Measurements from ENCODE around the gene TAMALIN.

TAMALIN gene

DNA sequence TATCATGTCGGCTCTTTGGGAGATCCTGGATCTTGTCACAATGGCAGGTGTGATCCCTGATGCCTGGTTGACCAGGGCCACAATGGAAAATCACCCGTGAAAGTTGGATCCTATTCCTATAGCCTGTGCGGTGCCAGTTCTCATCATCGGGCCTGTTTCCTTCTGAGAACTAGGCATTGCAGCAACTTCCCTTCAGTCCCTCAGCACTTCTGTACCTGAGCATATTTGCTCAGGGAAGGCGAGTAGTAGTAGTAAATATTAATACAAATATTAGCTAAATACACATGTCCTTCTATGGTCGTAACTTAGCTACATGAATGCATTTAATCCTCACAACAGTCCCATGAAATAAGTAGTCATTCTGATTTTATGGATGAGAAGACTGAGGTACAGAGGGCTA is 22.1 kb upstream of the TAMALIN start:
- DNase-seq (ENCODE audit: low read depth, low spot score): no peak

- no peak for DNase-seq (ENCODE audit: low read depth, low spot score)
Observed at GRCh38 chr12:51985154-51985835, 21.5 kb upstream of the TAMALIN start.

DNA sequence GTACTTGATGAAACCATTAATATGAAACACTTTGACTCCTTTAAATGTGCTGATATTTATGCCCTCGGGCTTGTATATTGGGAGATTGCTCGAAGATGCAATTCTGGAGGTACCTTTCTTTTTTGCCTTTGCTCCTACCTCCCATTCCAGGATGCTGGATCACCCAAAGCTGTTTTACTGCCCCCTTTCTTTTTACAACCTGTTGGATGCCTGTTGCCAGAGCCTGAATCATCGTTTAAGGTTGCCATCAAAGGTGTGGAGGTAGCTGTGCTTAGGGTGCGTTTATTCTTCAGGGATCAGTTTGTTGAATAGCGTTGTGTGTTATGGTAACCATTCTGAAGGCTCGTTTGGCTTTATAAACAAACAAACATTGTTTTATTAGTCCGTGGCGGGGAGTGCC is 19.9 kb upstream of the TAMALIN start:
- DNase-seq (ENCODE audit: low read depth, low spot score): no peak

GRCh38 chr12:51992246-51992645 is 14.5 kb upstream of the TAMALIN start:
- DNase-seq (ENCODE audit: low read depth, low spot score): no peak

GRCh38 chr12:51994539-51994820 is 12.3 kb upstream of the TAMALIN start:
- DNase-seq (ENCODE audit: low read depth, low spot score): no peak

- no peak for DNase-seq (ENCODE audit: low read depth, low spot score)
Observed at GRCh38 chr12:51994959-51995358, 11.8 kb upstream of the TAMALIN start.

GRCh38 chr12:51997136-51997535 is 9.6 kb upstream of the TAMALIN start:
- DNase-seq (ENCODE audit: low read depth, low spot score): no peak

DNA sequence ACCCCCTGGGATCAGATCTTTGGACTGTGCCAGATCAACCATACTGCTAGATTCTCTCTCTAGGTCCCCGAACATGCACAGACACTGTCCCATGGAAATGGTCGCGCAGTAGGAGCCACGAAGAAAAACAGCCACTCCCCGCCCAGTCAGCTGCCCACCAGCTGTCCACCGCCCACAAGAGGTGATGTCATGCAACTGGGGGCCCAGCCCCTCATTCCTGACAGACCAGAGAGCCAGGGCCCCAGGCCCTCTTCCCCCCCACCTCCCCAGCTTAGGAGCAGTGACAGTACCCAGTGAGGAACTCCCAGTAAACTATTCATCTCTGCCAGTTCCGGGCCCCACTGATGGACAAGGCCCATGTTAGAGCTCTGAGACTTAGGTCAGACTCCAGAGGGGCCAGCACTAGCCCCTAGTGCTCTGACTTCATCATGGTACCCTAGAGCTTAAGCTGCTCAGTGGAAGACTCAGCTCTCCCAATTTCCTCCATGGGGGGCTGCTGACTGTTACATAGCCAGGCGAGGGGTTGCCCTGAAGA is 3.7 kb upstream of the TAMALIN start:
- no peak for DNase-seq (ENCODE audit: low read depth, low spot score)

GRCh38 chr12:52003591-52003990 is 3.2 kb upstream of the TAMALIN start:
- no peak for DNase-seq (ENCODE audit: low read depth, low spot score)

DNA sequence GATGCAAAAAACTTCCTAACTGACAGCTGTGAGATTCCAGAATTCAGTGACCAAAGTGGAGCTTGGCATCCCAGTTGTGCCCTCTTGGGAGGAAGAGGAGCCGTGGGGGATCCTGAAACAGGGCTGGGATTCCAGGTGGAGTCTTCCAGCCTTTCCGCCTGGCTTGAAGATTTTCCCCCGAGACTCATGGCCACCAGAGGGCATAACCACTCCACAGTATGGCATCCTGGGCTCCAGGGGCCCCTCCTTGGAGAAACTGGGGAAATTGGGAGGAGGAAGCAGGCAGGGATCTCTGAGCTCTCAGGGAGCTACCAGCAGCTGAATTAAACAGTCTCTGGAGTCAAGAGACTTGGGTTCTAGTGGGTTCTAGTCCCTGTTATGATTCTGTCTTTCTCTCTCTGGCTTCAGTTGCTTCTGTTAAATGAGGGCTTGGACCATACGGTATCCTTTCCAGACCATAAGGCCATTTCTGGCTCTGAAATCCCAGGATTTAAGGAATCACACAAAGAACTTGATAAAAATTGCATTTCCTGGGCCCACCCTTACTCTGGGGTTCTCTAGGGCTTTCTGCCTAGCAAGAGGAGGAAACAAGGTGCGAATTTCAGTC is 2.6 kb upstream of the TAMALIN start:
- no peak for DNase-seq (ENCODE audit: low read depth, low spot score)

DNA sequence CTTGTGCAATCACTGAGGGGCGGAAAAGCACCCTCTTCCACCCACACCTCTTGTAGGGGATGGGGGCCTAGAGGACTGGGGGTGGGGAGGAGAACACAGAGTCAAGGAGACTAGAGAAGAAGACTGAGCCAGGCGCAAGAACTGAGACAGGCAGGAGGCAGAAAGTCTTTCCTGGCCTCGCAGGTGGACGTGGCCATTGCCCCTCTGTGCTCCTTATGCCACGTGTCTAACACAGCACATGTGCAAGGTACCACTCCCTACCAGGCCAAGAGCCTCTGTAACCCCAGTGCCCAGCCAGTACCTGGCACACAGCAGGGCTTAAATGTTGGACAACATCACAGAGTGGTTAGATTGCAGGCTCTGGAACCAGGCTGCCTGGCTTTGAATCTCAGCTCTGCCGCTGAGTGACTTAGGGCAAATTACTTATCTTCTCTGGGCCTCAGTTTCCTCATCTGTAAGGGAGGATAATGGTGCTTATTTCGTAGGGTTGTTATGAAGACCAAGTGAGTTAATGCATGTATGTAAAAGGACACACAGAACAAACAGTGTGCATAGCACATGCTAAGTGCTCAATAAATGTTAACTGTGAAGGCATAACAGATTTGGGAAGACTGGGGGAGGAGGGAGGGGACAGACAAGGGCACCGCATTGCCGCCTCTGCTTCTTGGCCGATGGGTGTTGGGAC is 1.4 kb upstream of the TAMALIN start:
- no peak for DNase-seq (ENCODE audit: low read depth, low spot score)

DNA sequence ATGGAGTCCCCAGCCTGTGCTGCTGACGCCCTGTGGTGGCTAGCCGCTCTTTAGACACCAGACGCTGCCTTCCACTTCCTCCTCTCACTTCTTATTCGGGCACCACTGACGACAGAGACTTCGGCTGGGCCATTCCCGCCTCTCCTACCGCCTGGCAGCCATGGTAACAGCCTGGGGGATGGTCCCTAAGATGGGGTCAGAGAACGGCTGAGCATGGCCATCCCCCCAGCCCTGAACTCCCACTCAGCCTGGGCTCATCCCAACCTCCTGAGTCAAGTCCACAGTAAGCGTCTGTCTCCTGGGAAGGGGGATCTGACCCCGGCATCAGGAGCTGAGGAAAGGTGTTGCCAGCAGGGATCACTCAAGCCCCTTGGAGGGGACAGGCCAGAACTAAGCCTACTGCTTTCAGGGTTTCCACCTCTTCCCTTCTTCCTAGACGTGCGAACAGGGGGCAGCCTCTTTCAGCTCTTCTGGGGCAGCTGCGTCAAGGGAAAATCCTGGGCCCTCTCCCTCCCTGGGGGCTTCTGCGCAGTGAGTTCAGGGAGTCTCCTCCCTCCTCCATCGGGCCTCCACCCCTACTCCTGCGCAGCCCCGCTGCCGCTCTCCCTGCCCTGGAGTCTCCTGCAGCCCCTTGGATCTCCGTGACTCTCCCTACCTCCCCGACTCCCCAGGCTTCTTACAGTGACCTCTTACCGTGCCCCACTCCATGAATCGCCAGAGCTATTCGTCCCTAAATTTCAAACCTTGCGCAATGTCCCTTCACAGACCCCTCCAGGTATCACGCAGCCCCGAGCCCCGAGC is 643 bp upstream of the TAMALIN start:
- no peak for DNase-seq (ENCODE audit: low read depth, low spot score)

DNA sequence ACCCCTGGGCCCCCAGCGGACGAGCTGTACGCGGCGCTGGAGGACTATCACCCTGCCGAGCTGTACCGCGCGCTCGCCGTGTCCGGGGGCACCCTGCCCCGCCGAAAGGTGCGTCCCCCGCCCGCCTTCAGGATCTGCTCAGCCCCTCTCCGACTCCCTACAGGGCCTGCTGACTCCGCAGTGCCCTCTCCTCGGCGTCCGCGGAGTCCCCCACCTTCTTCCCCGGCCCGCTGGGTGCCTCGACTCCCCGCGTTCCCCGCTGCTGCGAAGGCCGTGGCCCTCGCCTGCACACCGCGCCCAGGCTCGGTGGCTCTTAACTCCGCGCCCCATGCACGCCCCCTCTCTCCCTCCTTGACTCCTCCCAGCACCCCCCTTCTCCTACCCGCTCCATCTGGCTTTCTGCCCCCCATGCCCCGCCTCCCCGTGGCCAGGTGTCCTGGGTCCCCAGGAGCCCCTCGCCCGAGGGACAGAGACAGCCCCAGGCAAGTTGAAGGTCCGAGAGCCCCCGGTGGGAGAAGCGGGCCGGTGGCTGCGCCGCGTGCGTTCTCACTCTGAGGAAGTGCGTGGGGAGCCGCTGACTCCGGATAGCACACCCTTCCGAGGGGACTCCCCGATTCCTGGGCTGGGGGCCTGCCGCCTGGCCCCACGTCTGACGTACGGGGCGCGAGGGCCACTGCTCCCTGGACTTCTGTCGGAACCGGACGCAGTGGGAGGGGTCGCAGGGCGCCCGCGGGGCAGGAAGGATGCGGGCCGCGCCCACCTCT is 594 bp downstream of the TAMALIN start:
- no peak for DNase-seq (ENCODE audit: low read depth, low spot score)

- no peak for DNase-seq (ENCODE audit: low read depth, low spot score)
Observed at GRCh38 chr12:52007982-52008510, 1.3 kb downstream of the TAMALIN start.

DNA sequence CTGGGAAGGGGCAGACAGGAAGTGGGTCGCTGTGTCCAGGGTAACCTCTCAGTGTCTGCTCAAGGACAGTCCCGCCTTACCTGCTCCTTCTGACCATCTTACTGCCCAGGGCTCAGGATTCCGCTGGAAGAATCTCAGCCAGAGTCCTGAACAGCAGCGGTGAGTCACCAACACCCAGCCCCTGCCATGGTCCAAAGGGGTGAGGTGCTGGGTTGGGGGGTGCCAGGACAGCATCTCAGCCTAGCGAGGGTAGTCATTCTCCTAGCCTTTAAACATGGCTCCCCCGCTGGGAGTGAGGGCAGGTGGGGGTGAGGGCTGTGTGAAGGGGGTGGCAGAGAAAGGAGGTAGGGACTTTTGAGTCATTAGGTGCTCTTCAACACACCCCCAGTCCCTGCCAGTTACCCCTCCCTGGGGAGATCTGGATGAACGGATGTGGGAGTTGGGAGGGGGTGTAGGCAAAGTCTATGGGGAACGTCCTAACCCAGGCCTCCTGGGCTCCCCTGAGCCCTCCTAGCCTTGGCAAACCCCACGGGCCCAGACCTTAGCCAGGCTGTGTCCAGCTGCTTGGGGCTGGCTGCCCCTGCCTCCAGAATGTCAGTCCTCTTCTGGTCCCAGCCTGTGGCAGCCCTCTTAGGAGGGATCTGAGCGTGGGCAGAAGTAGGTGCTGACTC is 2.5 kb downstream of the TAMALIN start:
- no peak for DNase-seq (ENCODE audit: low read depth, low spot score)

DNA sequence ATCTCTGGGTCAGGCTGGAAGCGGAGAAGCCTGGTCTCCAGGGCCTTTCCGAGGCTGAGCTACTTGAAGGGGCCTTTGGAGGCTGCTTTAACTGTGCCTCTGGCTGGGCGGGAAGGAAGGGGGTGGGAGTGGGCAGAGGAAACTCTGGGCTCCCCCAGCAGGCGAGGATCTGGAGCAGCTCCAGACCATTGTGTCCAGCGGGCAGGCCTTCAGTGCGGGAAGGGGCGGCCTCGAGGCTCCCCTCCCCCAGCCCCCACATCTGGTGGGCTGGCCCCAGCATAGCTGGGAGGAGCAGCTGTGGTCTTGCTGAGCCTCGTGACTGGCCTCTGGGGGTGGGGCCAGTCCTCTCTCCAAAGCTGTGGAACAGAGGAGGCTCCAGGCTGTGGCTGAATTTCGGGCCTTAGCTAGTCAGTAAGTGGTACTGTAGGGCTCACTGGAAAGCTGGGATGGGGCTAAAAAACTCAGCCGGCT is 3.4 kb downstream of the TAMALIN start:
- DNase-seq (ENCODE audit: low read depth, low spot score): no peak

DNA sequence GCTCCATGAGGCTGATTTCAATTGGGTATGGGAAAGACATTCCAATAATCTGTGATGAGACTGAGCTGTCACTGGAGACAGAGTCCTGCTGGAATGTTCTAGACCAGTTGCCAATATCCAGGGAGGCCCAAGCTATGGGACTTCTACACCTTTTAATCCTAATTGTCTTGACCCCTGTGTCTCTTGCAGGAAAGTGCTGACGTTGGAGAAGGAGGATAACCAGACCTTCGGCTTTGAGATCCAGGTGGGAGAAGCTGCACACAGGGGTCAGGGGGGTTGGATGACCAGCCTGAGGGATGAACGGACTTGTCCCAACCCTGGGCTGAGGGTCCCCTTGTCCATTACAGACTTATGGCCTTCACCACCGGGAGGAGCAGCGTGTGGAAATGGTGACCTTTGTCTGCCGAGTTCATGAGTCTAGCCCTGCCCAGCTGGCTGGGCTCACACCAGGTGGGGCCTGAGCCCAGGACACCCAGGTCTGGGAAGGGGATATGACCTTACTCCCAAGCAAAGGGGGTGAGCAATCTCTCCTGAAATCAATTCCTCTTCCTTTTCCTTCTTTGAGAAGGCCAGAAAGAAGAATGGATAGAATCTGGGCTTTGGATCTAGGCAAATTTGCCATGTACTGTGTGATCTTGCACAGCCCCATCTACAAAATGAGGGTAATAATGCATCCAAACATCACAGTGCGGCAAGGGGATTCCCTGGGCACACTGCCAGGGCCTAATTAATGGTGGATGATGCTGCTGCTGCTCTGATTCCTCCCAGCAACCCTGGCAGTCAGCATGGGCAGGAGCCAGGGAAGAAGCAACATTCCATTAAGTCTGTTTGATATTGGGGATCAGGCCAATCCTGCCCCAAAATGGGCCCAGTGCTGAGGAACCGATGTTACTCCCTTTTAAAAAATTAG is 4.2 kb downstream of the TAMALIN start:
- DNase-seq (ENCODE audit: low read depth, low spot score): no peak

DNA sequence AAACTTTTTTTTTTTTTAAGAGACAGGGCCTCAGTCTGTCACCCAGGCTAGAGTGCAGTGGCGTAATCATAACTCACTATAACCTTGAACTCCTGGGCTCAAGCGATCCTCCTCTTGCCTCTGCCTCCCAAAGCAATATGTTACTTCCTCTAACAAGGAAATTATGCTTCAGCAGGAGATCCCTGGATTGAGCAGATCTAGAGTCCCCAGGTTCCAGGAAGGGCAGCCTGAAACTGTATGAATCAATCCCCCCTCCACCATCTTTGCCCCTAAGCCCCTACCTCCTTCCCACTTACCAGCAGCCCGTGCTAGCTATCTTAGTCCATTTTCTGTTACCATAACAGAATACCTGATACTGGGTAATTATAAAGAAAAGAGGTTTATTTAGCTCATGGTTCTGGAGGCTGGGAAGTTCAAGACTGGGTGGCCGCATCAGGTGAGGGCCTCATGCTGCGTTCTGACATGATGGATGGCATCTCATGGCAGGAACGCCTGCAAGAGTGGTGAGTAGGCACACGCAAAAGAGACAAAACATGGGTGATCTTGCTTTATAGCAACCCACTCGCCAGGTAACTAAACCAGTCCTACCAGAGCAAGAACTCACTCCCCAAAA is 5.0 kb downstream of the TAMALIN start:
- DNase-seq (ENCODE audit: low read depth, low spot score): no peak
